ENCODE data around the gene EEPD1.
"Not testable (repeated sequence)": the region's sequence is repeated elsewhere in the genome, so short reads cannot be mapped to it uniquely, and the experiment has no call there.

The EEPD1 gene

GRCh38 chr7:36217211-36217960 is 64.3 kb downstream of the EEPD1 start:
- no peak for DNase-seq

GRCh38 chr7:36217961-36218284 is 64.9 kb downstream of the EEPD1 start:
- no peak for DNase-seq

GRCh38 chr7:36219429-36219828 is 66.4 kb downstream of the EEPD1 start:
- no peak for DNase-seq

- DNase-seq = no peak
Observed at GRCh38 chr7:36223851-36224250, 70.8 kb downstream of the EEPD1 start.

GRCh38 chr7:36224934-36225858 is 72.1 kb downstream of the EEPD1 start:
- DNase-seq = no peak

- no peak for DNase-seq
Observed at GRCh38 chr7:36226151-36226550, 73.1 kb downstream of the EEPD1 start.

GRCh38 chr7:36227223-36227622 is 74.2 kb downstream of the EEPD1 start:
- no peak for DNase-seq

- no peak for DNase-seq
Observed at GRCh38 chr7:36228039-36228438, 75.0 kb downstream of the EEPD1 start.

- DNase-seq = no peak
Observed at GRCh38 chr7:36231406-36231805, 78.4 kb downstream of the EEPD1 start.

- DNase-seq = no peak
Observed at GRCh38 chr7:36232555-36232954, 79.5 kb downstream of the EEPD1 start.

- no peak for DNase-seq
Observed at GRCh38 chr7:36232971-36233550, 80.0 kb downstream of the EEPD1 start.

- no peak for DNase-seq
Observed at GRCh38 chr7:36236073-36236472, 83.0 kb downstream of the EEPD1 start.

- DNase-seq = no peak
Observed at GRCh38 chr7:36238138-36238537, 85.1 kb downstream of the EEPD1 start.

- DNase-seq = not testable (repeated sequence)
Observed at GRCh38 chr7:36243356-36243755, 90.3 kb downstream of the EEPD1 start.

- not testable (repeated sequence) for DNase-seq
Observed at GRCh38 chr7:36244001-36244400, 90.9 kb downstream of the EEPD1 start.

- no peak for DNase-seq
Observed at GRCh38 chr7:36244429-36244828, 91.4 kb downstream of the EEPD1 start.

GRCh38 chr7:36245684-36246299 is 92.7 kb downstream of the EEPD1 start:
- DNase-seq = no peak

GRCh38 chr7:36249091-36249490 is 96.0 kb downstream of the EEPD1 start:
- no peak for DNase-seq

- no peak for DNase-seq
Observed at GRCh38 chr7:36253699-36254098, 100.6 kb downstream of the EEPD1 start.

- DNase-seq = not testable (repeated sequence)
Observed at GRCh38 chr7:36258510-36259259, 105.6 kb downstream of the EEPD1 start.

GRCh38 chr7:36260481-36260880 is 107.4 kb downstream of the EEPD1 start:
- no peak for DNase-seq

GRCh38 chr7:36261019-36261754 is 108.1 kb downstream of the EEPD1 start:
- DNase-seq = no peak
